GM12892 (cell line): ENCODE measurements around the gene CSNK1D. TPM values are rescaled to one million over a fixed set of nuclear protein-coding genes. Genes with fewer than 3 reads are reported as not detected.

Source experiments
- DNase-seq: peaks from one replicate; pipeline ENCODE4 v3.0.0; 2011; ENCODE audit not compliant: insufficient read length
- FAIRE-seq: peaks from 2 replicates; lab custom pipeline; 2011; peaks lifted over from hg19 to GRCh38; lab: Jason Lieb, UNC
- POLR2A ChIP-seq: IDR thresholded peaks from 2 replicates; pipeline ENCODE4 v1.6.1; 2011; ENCODE audit warnings: low read depth, low read length, control low read depth
- POLR2AphosphoS5 ChIP-seq: IDR thresholded peaks from 2 replicates; pipeline ENCODE4 v1.6.1; 2011; ENCODE audit warnings: low read depth, low read length, control low read depth
- TAF1 ChIP-seq: IDR thresholded peaks from 2 replicates; pipeline ENCODE4 v1.6.1; 2011; ENCODE audit warnings: low read depth, mild to moderate bottlenecking, control low read depth, low read length, borderline replicate concordance
- polyA plus RNA-seq: library from polyadenylated mRNA; unstranded; fragments of >200 nt; gene quantifications from one replicate; pipeline ENCODE4 v1.2.1, GENCODE V29; 2012; ENCODE audit warnings: missing spikeins, inconsistent platforms; ENCODE audit not compliant: missing spikeins

Gene CSNK1D
- 52.3 TPM for polyA plus RNA-seq

DNA sequence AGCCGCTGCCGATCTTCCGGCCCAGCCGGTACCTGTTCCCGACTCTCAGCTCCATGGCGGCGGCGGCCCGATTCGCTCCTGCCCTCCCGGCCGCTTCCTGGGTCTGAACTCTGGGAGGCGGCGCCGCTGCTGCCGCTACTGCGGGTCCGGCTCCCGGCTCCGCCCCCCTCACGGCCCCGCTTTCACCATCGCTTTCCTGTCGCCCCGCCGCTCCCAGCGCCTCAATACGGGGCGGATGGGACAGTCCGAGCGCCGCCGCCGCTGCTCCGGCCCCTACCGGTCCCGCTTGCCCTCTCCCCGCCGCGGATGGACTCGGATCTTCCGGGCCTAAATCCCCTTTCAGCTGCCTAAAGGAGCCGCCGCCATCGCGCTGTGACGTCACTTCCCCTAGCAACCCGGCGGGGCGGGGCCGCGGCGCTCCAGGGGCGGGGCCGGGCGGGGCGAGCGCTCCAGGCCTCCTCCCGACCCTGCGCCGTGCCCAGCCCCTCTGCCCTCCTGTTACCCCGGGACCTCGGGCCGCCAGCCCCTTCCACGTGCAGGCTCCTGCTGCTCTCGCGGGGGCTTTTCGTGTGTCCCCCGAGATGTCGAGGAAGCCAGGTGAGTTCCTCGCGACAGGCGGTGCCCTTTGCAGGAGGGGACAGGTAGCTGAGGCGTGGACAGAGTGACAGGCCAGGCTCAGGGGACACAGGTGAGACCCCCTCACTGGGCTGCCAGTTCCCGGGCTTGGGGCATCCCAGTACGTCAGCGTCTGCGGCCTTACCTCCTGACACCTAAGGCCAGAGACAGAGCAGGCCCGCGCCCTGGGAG is at the start of gene CSNK1D:
CSNK1D (minus strand) TSS at position 374 of the 807 bp plus-strand sequence; CDS start at position 55, 319 bp downstream.
- 0 out of 2 replicates have a peak, but pooled peaks have one; percentile 46 for TF ChIP-seq POLR2AphosphoS5
- peak; percentile 75 for TF ChIP-seq POLR2A
- TF ChIP-seq TAF1 = peak; percentile 80
- FAIRE-seq = peak; percentile 5
- peak; percentile 97 for DNase-seq

DNA sequence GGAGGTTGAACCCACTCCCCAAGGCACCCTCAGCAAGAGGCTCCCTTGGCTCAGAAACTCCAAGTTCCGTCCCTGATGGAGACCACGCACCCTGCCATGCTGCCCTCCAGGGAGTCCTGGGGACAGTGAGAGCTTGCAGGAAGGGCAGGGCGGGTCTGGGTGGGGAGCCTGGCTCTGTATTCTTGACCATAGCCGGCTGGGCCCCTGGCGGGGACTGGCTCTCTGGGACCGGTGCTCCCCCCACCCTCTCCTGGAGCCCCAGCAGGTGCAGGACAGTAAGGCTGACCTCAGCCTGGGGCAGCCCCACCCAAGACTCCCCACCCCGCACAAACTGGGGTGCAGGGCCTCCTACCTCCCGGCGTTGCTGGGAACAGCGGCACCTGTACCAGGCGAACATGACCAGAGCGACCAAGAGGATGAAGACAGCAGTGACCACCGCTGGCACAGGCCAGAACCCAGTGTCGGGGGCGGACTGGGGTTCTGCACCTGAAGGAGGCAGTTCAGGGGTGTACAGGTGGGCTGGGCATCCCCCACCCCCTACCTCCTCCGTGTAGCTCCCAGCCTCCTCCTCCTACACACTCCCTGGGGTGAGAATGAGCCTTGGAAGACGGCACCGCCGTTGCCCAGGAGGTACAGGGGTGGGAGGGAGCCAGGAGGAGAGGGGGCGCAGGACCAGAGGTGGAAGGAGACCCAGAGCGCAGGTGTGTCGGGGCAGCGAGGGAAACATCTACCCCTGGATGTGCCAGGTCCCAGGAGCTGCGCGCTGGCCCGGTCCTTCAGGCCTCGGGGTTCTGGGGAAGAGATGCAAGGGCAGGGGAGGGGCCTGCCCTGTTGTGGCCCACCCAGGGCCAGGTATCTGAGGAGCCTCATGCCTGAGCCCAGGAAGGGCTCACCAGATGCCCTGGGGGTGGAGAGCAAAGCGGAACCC is 49.3 kb upstream of the CSNK1D start:
- DNase-seq (no peak), FAIRE-seq (no peak)
- no peak for TF ChIP-seq POLR2AphosphoS5
- no peak for TF ChIP-seq POLR2A
- TF ChIP-seq TAF1 = no peak

GRCh38 chr17:82321947-82322466 is 48.5 kb upstream of the CSNK1D start:
- FAIRE-seq = no peak
- no peak for DNase-seq
- TF ChIP-seq TAF1 = no peak
- no peak for TF ChIP-seq POLR2A
- no peak for TF ChIP-seq POLR2AphosphoS5

DNA sequence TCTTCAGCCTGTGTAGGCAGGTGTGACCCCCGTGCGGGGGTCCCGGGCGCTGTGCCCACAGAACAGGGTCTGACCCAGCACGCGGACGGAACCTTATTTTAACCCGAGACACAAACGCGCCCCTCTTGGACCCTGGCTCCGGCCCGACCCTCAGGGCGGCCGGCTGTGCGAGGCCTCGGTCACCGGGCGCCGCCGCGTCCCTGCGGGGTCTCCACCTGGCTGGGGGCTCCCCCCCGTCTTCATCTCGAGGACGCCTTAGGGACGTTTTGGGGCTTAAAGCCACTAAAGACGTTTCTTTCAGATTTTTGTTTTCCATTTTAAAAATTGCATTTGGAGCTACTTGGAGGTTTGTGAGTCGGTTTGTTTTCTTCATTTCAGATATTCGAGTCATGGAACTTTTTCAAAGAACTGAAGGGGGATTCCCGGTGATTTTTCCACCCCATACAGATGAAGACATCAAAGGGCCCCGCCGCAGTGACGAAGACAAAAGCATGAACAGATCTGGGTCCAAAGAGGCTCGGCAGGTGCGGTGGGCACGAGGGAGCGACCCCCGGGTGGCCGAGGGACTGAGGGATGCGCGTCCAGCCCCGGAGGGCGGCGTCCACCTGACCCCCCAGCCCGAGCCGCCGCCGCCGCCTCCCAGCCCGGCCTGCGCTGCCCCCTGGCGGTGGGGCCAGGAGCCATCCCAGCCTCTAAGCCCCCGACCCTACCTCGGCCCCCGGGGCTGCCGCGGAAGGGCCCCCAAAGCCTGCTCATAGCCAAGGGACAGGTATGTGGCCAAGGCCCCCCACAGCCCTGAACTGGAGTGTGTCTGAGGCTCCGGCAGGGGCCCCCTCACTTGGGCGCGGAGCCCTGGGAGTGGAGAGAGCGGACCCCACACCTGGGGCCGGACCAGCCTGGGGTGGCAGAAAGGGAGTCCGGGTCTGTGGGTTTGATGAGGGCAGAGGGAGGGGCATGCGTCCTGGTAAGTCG is 47.7 kb upstream of the CSNK1D start:
- peak; percentile 85 for DNase-seq
- FAIRE-seq = no peak
- TF ChIP-seq POLR2AphosphoS5 (no peak), TAF1 (no peak)

GRCh38 chr17:82320140-82320840 is 46.8 kb upstream of the CSNK1D start:
- TF ChIP-seq POLR2AphosphoS5 (no peak), TAF1 (no peak), POLR2A (no peak)
- FAIRE-seq = no peak
- no peak for DNase-seq

GRCh38 chr17:82319619-82320062 is 46.1 kb upstream of the CSNK1D start:
- FAIRE-seq = no peak
- TF ChIP-seq POLR2A = no peak
- no peak for TF ChIP-seq TAF1
- TF ChIP-seq POLR2AphosphoS5 = no peak
- no peak for DNase-seq

DNA sequence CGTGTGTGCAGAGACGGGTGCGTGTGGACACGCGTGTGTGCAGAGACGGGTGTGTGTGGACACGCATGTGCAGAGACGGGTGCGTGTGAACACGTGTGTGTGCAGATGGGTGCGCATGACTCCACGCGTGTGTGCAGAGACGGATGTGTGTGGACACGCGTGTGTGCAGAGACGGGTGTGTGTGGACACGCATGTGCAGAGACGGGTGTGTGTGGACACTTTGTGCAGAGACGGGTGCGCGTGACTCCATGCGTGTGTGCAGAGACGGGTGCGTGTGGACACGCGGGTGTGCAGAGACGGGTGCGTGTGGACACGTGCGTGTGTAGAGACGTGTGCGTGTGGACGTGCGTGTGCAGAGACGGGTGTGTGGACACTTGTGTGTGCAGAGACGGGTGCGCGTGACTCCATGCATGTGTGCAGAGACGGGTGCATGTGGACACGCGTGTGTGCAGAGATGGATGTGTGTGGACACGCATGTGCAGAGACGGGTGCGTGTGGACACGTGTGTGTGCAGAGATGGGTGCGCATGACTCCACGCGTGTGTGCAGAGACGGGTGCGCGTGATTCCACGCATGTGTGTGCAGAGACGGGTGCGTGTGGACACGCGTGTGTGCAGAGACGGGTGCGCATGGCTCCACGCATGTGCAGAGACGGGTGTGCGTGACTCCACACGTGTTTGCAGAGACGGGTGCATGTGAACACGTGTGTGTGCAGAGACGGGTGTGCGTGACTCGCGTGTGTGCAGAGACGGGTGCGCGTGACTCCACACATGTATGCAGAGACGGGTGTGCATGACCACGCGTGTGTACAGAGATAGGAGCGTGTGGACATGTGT is 45.5 kb upstream of the CSNK1D start:
- no peak for DNase-seq
- TF ChIP-seq POLR2A (no peak), POLR2AphosphoS5 (no peak), TAF1 (no peak)
- FAIRE-seq = no peak

GRCh38 chr17:82318169-82318498 is 44.6 kb upstream of the CSNK1D start:
- TF ChIP-seq POLR2A (no peak), TAF1 (no peak), POLR2AphosphoS5 (no peak)
- no peak for FAIRE-seq

More at GRCh38 chr17:82318169-82318498, 44.6 kb upstream of the CSNK1D start:
- no peak for DNase-seq
